Body of pancreas (tissue), 4 donors: Measurements from ENCODE around the gene MKS1. TPM values are rescaled to one million over a fixed set of nuclear protein-coding genes. Genes with fewer than 3 reads are reported as not detected.

Source experiments
- ATAC-seq: fragments of 150-250 bp; one replicate; pipeline ENCODE4 v1.9.1; 2016
- DNase-seq, 4 donors: peaks; one replicate each; pipeline ENCODE4 v3.0.0-alpha.2; 2019
- H3K27ac ChIP-seq, 4 donors: fragments of 200-600 bp; sonication (generic); 1 replicate in 3 of 4; 2 replicates in 1 of 4; pipeline versions ENCODE4 v1.5.1 to v1.6.1; 2016 to 2019; ENCODE audit warnings: mild to moderate bottlenecking in 1 of 4, mixed read lengths in 1 of 4, moderate library complexity in 1 of 4
- H3K27me3 ChIP-seq, 2 donors: fragments of 200-600 bp; sonication (generic); one replicate each; pipeline ENCODE4 v1.6.0; 2016; ENCODE audit warnings: mild to moderate bottlenecking in 1 of 2
- H3K36me3 ChIP-seq, 2 donors: fragments of 200-600 bp; sonication (generic); replicated peaks in 1 of 2; 2 replicates each; pipeline ENCODE4 v1.5.1; 2016; ENCODE audit warnings: low read depth in 2 of 2; ENCODE audit not compliant: insufficient read depth in 1 of 2
- H3K4me1 ChIP-seq: fragments of 200-600 bp; sonication (generic); one replicate; pipeline ENCODE4 v1.6.0; 2016
- H3K4me3 ChIP-seq, 2 donors: fragments of 200-600 bp; sonication (generic); 1 replicate in 1 of 2; 2 replicates in 1 of 2; pipeline ENCODE4 v1.5.1; 2016 to 2019
- H3K9me3 ChIP-seq, 3 donors: fragments of 200-600 bp; sonication (generic); 1 replicate in 2 of 3; 2 replicates in 1 of 3; pipeline ENCODE4 v1.5.1; 2016
- CTCF ChIP-seq, 7 experiments: fragments of 450-650 bp in 4 of 7; fragments of 200-600 bp in 3 of 7; sonication (generic) in 3 of 7; IDR thresholded peaks; one replicate each; pipeline ENCODE4 v1.5.1; 2016 to 2019; ENCODE audit warnings: antibody characterized with exemption in 7 of 7
- POLR2A ChIP-seq, 3 donors: fragments of 450-650 bp; IDR thresholded peaks; one replicate each; pipeline ENCODE4 v1.6.1; 2016; ENCODE audit warnings: antibody characterized with exemption in 3 of 3, mild to moderate bottlenecking in 2 of 3
- WGBS, 2 donors: methylation state at CpG; one replicate each; pipeline ENCODE4 v1.1.5; 2017; 5-methylcytosine and 5-hydroxymethylcytosine counted together
- intact Hi-C: fragments of 100-400 bp; cut with DNase I; formaldehyde crosslinking; loops from one replicate; pipeline ENCODE4 v1.15.1; 2023
- total RNA-seq, 2 donors: library from RNA; depleted of rRNA; stranded (reverse); fragments of >200 nt; gene quantifications; one replicate each; pipeline ENCODE4 v1.1.0, GENCODE V29; 2016

MKS1 gene
- total RNA-seq, 2 donors from 2014 or later, result 14.2 to 15.0 TPM

GRCh38 chr17:58158181-58158580 is 60.9 kb downstream of the MKS1 start:
- H3K4me1 ChIP-seq, result peaks cover 9% of the 10 kb centered on the region
- intact Hi-C loops, result no loop called here
- ATAC-seq, result no peak
- WGBS, 2 donors, result 63% methylated on average over 2 of the region's 2 CpGs
- H3K9me3 ChIP-seq, result no peaks in the 10 kb centered on the region
- no peaks in the 10 kb centered on the region for H3K36me3 ChIP-seq
- no peak for DNase-seq
- TF ChIP-seq CTCF (IDR thresholded peaks at IDR 0.05), result no peak
- no peak for TF ChIP-seq POLR2A (IDR thresholded peaks at IDR 0.05)
- no peak overlapping the region for H3K4me3 ChIP-seq
- peaks cover 0 to 5% of the 10 kb centered on the region in 2 donors for H3K27me3 ChIP-seq
- H3K27ac ChIP-seq, result no peak overlapping the region

GRCh38 chr17:58156839-58157803 is 61.9 kb downstream of the MKS1 start:
- H3K4me3 ChIP-seq, result peak overlapping the region in 1 of 2 donors; percentile 3
- ATAC-seq (peak; percentile 15), DNase-seq (peak in 2 of 4 donors; percentile 3 to 28)
- H3K9me3 ChIP-seq, result no peaks in the 10 kb centered on the region
- intact Hi-C loops, result no loop called here
- no peak overlapping the region for H3K27ac ChIP-seq
- no peaks in the 10 kb centered on the region for H3K36me3 ChIP-seq
- peaks cover 9% of the 10 kb centered on the region for H3K4me1 ChIP-seq
- TF ChIP-seq POLR2A (IDR thresholded peaks at IDR 0.05), result no peak
- no peak for TF ChIP-seq CTCF (IDR thresholded peaks at IDR 0.05)
- 1 to 7% methylated on average over 16 to 65 of the region's 65 CpGs for WGBS, 2 donors
- peaks cover 0 to 5% of the 10 kb centered on the region in 2 donors for H3K27me3 ChIP-seq

Other genes with a start within 250 kb of the MKS1 start
- gene VEZF1, start 231.0 kb downstream of the MKS1 start, total RNA-seq, result 10 to 100 TPM; 14.5 to 39.4 TPM
- gene SRSF1, start 212.0 kb downstream of the MKS1 start, total RNA-seq, result 100 to 1,000 TPM in 1 of 2 donors, 10 to 100 TPM in 1; 76.0 to 139 TPM
- 10 to 100 TPM; 10.6 to 14.5 TPM for gene DYNLL2, start 135.8 kb downstream of the MKS1 start, total RNA-seq
- gene OR4D1, start 70.9 kb downstream of the MKS1 start, total RNA-seq, result not detected
- gene OR4D2, start 52.3 kb downstream of the MKS1 start, total RNA-seq, result not detected
- not detected for gene EPX, start 26.5 kb downstream of the MKS1 start, total RNA-seq
- not detected for gene LPO, start 19.3 kb upstream of the MKS1 start, total RNA-seq
- not detected for gene MPO, start 61.7 kb upstream of the MKS1 start, total RNA-seq
- 10 to 100 TPM; 21.0 to 22.7 TPM for gene TSPOAP1, start 109.5 kb upstream of the MKS1 start, total RNA-seq
- gene SUPT4H1, start 132.9 kb upstream of the MKS1 start, total RNA-seq, result 10 to 100 TPM; 10.2 to 24.4 TPM
- 10 to 100 TPM in 1 of 2 donors, 1 to 10 TPM in 1; 8.3 to 10.5 TPM for gene RNF43, start 198.3 kb upstream of the MKS1 start, total RNA-seq